HG03439 (cell line): ENCODE measurements around the gene AXIN2.

Experiments
- ATAC-seq: cut with Tn5 transposase; IDR thresholded peaks from one replicate; pipeline ENCODE4 v1.9.1; 2021; ENCODE audit warnings: mild to moderate bottlenecking, moderate library complexity; ENCODE audit not compliant: unreplicated experiment

Gene AXIN2

GRCh38 chr17:65584604-65585521 is 23.4 kb upstream of the AXIN2 start:
- ATAC-seq: no peak

GRCh38 chr17:65583921-65584603 is 22.6 kb upstream of the AXIN2 start:
- no peak for ATAC-seq

- no peak for ATAC-seq
Measured at GRCh38 chr17:65576939-65577338, 15.5 kb upstream of the AXIN2 start.

GRCh38 chr17:65573282-65573602 is 11.8 kb upstream of the AXIN2 start:
- no peak for ATAC-seq

- no peak for ATAC-seq
Measured at GRCh38 chr17:65572581-65573281, 11.3 kb upstream of the AXIN2 start.

- ATAC-seq: no peak
Measured at GRCh38 chr17:65572186-65572580, 10.7 kb upstream of the AXIN2 start.

- ATAC-seq: no peak
Measured at GRCh38 chr17:65568918-65569317, 7.5 kb upstream of the AXIN2 start.

GRCh38 chr17:65567566-65567965 is 6.1 kb upstream of the AXIN2 start:
- ATAC-seq: no peak

GRCh38 chr17:65565559-65565958 is 4.1 kb upstream of the AXIN2 start:
- ATAC-seq: no peak

GRCh38 chr17:65564793-65565192 is 3.3 kb upstream of the AXIN2 start:
- no peak for ATAC-seq

- no peak for ATAC-seq
Measured at GRCh38 chr17:65562206-65562531, 721 bp upstream of the AXIN2 start.

- peak; percentile 37 for ATAC-seq
Measured at GRCh38 chr17:65560628-65561451, 608 bp downstream of the AXIN2 start.

- ATAC-seq: no peak
Measured at GRCh38 chr17:65559804-65560627, 1.4 kb downstream of the AXIN2 start.

- no peak for ATAC-seq
Measured at GRCh38 chr17:65559461-65559803, 2.0 kb downstream of the AXIN2 start.

- ATAC-seq: no peak
Measured at GRCh38 chr17:65558683-65559460, 2.6 kb downstream of the AXIN2 start.

- ATAC-seq: no peak
Measured at GRCh38 chr17:65558311-65558682, 3.2 kb downstream of the AXIN2 start.

- no peak for ATAC-seq
Measured at GRCh38 chr17:65557349-65558310, 3.8 kb downstream of the AXIN2 start.

GRCh38 chr17:65556910-65557348 is 4.5 kb downstream of the AXIN2 start:
- no peak for ATAC-seq
